GM12892 (cell line): ENCODE measurements around the gene CACNB1.
"Not testable (repeated sequence)": the region's sequence is repeated elsewhere in the genome, so short reads cannot be mapped to it uniquely, and the experiment has no call there.

Experiments used
- DNase-seq: peaks from one replicate; pipeline ENCODE4 v3.0.0; 2011; ENCODE audit not compliant: insufficient read length
- FAIRE-seq: peaks from 2 replicates; lab custom pipeline; 2011; peaks lifted over from hg19 to GRCh38; lab: Jason Lieb, UNC
- POLR2A ChIP-seq: IDR thresholded peaks from 2 replicates; pipeline ENCODE4 v1.6.1; 2011; ENCODE audit warnings: low read depth, low read length, control low read depth
- POLR2AphosphoS5 ChIP-seq: IDR thresholded peaks from 2 replicates; pipeline ENCODE4 v1.6.1; 2011; ENCODE audit warnings: low read depth, low read length, control low read depth
- TAF1 ChIP-seq: IDR thresholded peaks from 2 replicates; pipeline ENCODE4 v1.6.1; 2011; ENCODE audit warnings: low read depth, mild to moderate bottlenecking, control low read depth, low read length, borderline replicate concordance

The CACNB1 gene

DNA sequence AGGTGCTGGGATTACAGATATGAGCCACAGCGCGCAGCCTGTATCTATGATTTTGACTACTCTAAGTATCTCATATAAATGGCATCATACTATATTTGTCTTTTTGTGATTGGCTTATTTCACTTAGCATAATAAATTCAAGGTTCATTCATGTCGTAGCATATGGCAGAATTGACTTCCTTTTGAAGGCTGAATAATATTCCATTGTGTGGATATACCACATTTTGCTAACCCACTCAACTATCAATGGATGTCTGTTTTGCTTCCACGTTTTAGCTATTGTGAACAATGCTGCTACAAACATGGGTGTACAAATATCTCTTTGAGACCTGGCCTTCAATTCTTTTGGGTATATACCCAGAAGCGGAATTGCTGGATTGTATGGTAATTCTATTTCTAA is 56.2 kb downstream of the CACNB1 start:
- DNase-seq, result no peak
- no peak for FAIRE-seq
- TF ChIP-seq TAF1, result no peak

DNA sequence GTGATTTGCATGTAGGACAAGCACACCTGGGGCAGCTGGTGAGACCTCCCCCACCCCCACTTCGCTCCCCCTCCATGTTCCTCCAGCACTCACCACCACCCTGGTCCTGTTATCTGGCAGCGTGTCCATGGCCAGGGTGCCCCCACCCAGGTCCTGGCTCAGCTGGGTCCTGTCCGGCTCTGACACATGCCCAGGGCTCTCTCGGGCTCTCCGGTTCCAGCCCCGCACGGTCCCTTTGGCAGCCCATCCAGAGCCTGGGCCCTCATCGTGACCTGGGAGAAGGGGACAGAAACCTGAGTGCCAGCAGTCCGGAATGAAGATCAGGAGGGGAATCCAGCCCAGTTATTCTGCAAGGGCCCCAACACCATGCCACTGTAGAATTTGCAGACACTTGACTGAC is 57.9 kb downstream of the CACNB1 start:
- DNase-seq (no peak), FAIRE-seq (no peak)
- TF ChIP-seq TAF1, result no peak
- no peak for TF ChIP-seq POLR2AphosphoS5
- TF ChIP-seq POLR2A, result no peak

DNA sequence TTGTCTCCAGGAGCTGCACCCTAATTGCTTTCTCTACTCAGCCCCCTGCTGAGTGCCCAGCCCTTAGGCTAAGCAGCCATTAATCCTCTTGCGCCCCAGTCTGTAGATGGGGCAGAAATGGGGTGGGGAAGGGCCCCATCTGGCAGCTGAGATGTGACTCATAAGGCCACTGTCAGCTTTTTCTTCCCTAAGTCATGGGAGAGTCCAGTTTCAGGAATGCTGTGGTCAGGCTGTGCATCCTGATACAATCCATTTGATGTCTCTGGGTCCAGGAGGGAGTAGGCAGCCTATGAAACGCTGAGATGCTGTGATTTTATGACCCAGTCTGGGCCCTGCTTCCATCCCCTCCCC is 58.3 kb downstream of the CACNB1 start:
- no peak for TF ChIP-seq TAF1
- no peak for TF ChIP-seq POLR2AphosphoS5
- TF ChIP-seq POLR2A, result no peak
- DNase-seq (no peak), FAIRE-seq (no peak)

DNA sequence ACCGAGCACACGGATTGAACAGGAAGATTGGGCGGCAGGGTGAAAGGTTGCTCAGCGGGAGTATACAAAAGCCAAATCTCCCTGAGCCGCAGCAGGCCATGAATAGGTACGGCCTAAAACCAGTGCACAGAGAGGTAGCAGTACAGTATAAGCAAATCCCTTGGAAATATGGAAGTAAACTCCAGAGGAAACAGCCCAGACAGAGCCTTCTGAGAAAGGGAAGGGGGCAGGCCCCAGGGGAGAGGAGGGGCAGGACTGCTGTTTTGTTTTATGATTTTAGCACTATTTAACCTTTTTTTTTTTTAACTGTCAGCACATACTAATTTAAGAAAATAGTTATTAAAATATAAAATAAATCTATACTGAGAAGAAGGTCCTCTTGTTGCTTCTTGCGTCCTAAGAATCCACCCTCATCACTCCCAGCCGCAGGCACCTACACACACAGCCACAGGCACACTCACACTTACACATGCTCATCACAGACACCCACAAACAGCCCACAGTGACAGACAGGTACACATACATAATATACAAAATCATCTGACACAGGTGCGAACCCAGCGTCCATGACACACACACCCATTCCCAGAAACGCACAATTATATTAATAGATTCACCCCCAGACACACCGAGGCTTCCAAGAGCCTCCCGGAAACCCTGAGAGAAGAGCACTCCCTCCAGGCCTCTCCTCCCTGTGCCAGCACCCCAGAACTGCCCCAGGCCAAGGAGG is 58.9 kb downstream of the CACNB1 start:
- no peak for TF ChIP-seq POLR2A
- TF ChIP-seq TAF1, result no peak
- no peak for TF ChIP-seq POLR2AphosphoS5
- FAIRE-seq (no peak), DNase-seq (no peak)

DNA sequence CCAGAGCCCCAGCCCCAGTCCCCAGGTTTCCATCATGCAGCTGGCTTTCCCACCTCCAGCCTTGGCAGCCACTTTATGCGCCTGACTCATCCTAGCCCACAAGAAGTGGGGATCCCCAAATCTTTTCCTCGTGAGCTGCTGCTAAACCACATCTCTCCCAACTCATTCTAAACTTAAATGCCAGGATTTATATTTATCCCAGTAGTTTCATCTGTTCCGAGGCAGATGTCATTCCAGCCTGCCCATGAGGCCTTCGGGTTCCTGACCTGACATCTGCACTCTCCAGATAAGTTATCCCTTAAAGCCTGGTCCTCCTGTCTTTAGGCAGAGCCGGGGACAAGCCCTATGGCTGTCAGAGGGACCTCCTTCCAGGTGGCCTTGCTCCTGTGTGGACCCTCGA is 62.6 kb downstream of the CACNB1 start:
- no peak for FAIRE-seq
- TF ChIP-seq POLR2AphosphoS5 (no peak), POLR2A (no peak), TAF1 (no peak)
- DNase-seq, result no peak

DNA sequence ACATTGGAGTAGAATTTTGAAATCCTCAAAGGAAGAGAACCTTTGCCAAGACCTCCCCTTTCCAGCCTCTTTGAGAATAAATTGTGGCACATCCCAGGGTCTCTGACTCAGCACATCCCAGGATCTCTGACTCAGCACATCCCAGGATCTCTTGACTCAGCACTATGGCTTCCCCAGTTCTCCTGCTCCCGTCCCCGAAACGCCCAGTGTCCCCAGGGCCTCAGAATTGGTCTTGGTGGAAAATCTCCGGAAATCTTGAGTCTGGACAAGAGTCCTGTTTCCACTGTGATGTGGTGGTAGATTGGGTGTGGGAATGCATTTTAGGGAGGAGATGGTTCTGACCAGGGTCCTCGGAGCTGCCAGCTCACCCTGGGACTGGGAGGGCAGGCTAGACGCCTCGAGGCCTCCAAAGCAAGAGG is 65.3 kb downstream of the CACNB1 start:
- DNase-seq (no peak), FAIRE-seq (no peak)
- TF ChIP-seq POLR2AphosphoS5 (no peak), POLR2A (no peak), TAF1 (no peak)

DNA sequence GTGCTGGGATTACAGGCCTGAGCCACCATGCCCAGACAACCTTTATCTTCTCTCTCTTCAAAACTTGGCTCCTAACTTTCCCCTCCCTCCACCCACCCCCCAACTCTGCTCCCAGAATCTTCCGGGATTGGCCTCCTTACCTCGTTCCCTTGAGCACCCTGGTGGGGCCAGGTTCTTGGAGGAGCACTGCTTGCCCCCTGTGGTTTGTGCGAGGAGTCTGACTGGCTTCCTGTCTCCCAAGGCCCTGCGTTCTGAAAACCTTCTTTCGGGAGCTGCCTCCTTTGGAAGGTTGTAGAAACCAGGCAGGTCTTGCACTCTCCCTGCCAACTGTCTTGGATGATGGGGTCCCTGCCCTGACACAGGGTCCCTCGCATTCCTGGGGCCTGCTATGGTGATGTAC is 65.9 kb downstream of the CACNB1 start:
- DNase-seq (no peak), FAIRE-seq (no peak)
- TF ChIP-seq TAF1 (no peak), POLR2AphosphoS5 (no peak), POLR2A (no peak)

DNA sequence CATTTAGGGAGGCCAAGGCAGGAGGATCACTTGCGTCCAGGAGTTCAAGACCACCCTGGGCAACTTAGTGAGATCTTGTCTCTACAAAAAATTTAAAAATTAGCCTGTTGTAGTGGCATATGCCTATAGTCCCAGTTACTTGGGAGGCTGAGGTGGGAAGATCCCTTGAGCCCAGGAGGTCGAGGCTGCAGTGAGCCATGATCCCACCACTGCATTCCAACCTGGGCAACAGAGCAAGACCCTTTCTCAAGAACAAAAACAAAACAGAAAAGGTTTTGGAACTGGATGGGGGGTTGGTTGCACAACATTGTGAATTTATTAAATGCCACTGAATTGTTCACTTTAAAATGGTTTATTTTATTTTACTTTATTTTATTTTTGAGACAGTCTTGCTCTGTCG is 67.3 kb downstream of the CACNB1 start:
- no peak for DNase-seq
- TF ChIP-seq POLR2AphosphoS5 (no peak), POLR2A (no peak)
- no peak for FAIRE-seq

DNA sequence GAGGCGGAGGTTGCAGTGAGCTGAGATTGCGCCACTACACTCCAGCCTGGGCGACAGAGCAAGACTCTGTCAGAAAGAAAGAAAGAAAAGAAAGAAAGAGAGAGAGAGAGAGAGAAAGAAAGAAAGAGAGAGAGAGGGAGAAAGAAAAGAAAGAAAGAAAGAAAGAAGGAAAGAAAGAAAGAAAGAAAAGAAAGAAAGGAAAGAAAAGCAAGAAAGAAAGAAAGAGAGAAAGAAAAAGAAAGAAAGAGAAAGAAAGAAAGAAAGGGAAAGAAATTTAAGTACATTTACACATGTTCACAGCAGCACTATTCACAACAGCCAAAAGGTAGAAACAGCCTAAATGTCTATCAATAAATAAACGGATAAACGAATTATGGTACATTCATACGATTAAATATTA is 67.9 kb downstream of the CACNB1 start:
- DNase-seq, FAIRE-seq: not testable (repeated sequence)

DNA sequence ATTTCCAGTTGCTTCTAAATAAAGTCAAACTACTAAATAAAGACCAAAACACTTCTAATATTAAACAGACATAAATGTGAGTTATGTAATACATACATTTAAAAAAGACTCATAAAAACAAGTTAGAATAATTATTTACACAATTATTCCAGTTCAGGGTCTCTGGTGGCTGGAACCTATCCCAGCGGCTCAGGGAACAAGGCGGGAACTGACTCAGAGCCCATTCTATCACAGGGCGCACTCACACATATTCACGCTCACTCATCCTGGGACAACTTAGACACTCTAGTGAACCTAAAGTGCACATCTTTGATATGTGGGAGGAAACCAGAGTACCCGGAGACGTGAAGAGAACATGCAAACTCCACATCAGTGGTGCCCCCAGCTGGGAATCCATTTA is 71.0 kb downstream of the CACNB1 start:
- no peak for FAIRE-seq
- TF ChIP-seq TAF1 (no peak), POLR2A (no peak), POLR2AphosphoS5 (no peak)
- no peak for DNase-seq

DNA sequence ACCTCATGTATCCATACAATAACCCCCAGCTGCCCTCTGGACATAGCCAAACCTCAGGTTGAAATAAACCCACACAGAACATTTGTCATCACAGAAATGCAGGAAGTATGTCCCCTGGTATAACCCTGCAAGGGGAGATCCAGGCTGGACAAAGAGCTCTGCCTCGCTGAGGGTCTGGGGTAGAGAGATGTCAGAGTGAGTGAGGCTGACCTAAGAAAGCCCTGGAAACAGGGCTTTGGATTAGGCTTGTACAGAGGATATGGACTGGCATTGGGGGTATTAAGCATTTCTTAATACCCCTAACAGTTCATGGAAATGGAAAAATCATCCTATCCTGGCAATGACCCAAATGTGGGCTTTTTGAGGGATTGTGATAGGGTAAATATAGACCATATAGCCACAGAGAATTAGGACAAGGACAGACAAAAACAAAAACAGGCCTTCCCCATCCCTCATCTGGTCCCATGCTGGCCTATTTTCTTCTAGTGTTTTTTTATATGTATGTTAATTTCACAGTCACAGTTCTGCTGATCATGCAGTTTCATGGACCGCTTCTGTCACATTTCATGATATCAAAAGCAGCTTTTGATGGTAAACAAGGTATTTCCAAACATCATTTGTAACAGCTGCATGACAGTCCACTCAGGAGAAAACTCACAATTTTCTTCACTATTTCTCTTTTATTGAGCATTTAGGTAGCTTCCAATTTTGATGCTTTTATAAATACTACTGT is 72.2 kb downstream of the CACNB1 start:
- no peak for DNase-seq
- no peak for TF ChIP-seq POLR2A
- TF ChIP-seq POLR2AphosphoS5, result no peak
- no peak for TF ChIP-seq TAF1
- no peak for FAIRE-seq

DNA sequence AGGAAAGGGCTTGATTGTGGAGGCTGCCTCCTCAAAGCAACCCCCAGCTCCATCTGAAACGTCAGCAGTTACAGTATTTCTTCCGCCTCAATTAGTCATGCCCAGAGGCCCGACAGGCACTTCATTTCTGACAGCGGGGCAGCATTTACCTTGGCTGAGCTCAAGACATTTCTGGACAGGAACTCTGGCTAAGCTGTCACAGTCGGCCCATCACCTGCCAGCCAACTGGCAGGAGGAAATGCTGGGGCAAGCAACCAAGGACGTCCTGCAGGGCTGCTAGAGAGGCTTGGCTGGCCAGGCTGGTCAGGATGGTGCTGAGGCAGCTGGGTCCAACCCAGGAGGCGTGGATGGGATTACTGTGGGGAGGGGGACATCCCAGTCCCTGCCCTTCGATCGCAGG is 73.8 kb downstream of the CACNB1 start:
- FAIRE-seq (no peak), DNase-seq (no peak)
- TF ChIP-seq POLR2A (no peak), POLR2AphosphoS5 (no peak)
